Neural crest cell (in vitro differentiated cells): Measurements from ENCODE around the gene MPLKIP. TPM values are rescaled to one million over a fixed set of nuclear protein-coding genes. Genes with fewer than 3 reads are reported as not detected.
A peak's percentile ranks its signal among the peaks of the same experiment; 100 is the strongest.
"Not testable (repeated sequence)": the region's sequence is repeated elsewhere in the genome, so short reads cannot be mapped to it uniquely, and the experiment has no call there.

Experiments
- DNase-seq: peaks from one replicate; pipeline ENCODE4 v3.0.0; 2021; ENCODE audit warnings: low read depth, mixed read lengths, low spot score
- H3K27ac Mint-ChIP-seq: one replicate; pipeline ENCODE4 v1.8.0; 2021; ENCODE audit warnings: mild to moderate bottlenecking, mixed read lengths; ENCODE audit not compliant: unreplicated experiment
- H3K27me3 Mint-ChIP-seq: 2 replicates; pipeline ENCODE4 v1.8.0; 2021; ENCODE audit warnings: low read depth, mild to moderate bottlenecking, mixed read lengths
- H3K36me3 Mint-ChIP-seq: 2 replicates; pipeline ENCODE4 v1.8.0; 2021; ENCODE audit warnings: low read depth, mild to moderate bottlenecking, mixed read lengths
- H3K4me1 Mint-ChIP-seq: 2 replicates; pipeline ENCODE4 v1.8.0; 2021; ENCODE audit warnings: mixed read lengths
- H3K4me3 Mint-ChIP-seq: one replicate; pipeline ENCODE4 v1.8.0; 2021; ENCODE audit warnings: mild to moderate bottlenecking, mixed read lengths
- H3K9me3 Mint-ChIP-seq: 2 replicates; pipeline ENCODE4 v1.8.0; 2021; ENCODE audit warnings: mixed read lengths
- long read RNA-seq: library from polyadenylated mRNA; unstranded; transcript quantifications from one replicate; pipeline ENCODE4 v2.0.0, GENCODE V29; 2020
- total RNA-seq: library from RNA; stranded (reverse); gene quantifications from 2 replicates; pipeline ENCODE4 v1.2.1, GENCODE V29; 2021
- TF ChIP-seq, protein P1 (sequence below): fragments of 200-600 bp; sonication (generic); conservative IDR thresholded peaks from 2 replicates; pipeline ENCODE4 v1.5.0; 2021; ENCODE audit warnings: antibody characterized with exemption, mild to moderate bottlenecking

Gene MPLKIP
- 42.1 and 44.0 TPM in 2 replicates for total RNA-seq
- long read RNA-seq, full-length matches to known transcripts = 15 of 18 reads
- long read RNA-seq, partial matches to known transcripts = 2 of 18 reads
- long read RNA-seq, other reads (novel, unspliced or antisense) = 1 of 18 reads

- H3K4me1 Mint-ChIP-seq = peaks cover 16% of the 10 kb centered on the region
- H3K27ac Mint-ChIP-seq = peak within 1 kb of the TSS; percentile 99
- no peaks in the 10 kb centered on the region for H3K36me3 Mint-ChIP-seq
- H3K4me3 Mint-ChIP-seq = peak within 1 kb of the TSS; percentile 100
- peak; percentile 85 for DNase-seq
- TF ChIP-seq, protein P1, sequence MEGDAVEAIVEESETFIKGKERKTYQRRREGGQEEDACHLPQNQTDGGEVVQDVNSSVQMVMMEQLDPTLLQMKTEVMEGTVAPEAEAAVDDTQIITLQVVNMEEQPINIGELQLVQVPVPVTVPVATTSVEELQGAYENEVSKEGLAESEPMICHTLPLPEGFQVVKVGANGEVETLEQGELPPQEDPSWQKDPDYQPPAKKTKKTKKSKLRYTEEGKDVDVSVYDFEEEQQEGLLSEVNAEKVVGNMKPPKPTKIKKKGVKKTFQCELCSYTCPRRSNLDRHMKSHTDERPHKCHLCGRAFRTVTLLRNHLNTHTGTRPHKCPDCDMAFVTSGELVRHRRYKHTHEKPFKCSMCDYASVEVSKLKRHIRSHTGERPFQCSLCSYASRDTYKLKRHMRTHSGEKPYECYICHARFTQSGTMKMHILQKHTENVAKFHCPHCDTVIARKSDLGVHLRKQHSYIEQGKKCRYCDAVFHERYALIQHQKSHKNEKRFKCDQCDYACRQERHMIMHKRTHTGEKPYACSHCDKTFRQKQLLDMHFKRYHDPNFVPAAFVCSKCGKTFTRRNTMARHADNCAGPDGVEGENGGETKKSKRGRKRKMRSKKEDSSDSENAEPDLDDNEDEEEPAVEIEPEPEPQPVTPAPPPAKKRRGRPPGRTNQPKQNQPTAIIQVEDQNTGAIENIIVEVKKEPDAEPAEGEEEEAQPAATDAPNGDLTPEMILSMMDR = peak; percentile 98
- peaks cover 3% of the 10 kb centered on the region for H3K27me3 Mint-ChIP-seq
- no peaks in the 10 kb centered on the region for H3K9me3 Mint-ChIP-seq
Observed at GRCh38 chr7:40134428-40135316, at the start of gene MPLKIP, which contains the start of gene SUGCT. Gene MPLKIP (minus strand): TSS chr7:40134622. CDS start chr7:40134567, 55 bp downstream. Gene SUGCT (plus strand): TSS chr7:40135005.

GRCh38 chr7:40182452-40182851 is 48.0 kb upstream of the MPLKIP start:
- Mint-ChIP-seq H3K9me3 (no peaks in the 10 kb centered on the region), H3K4me3 (no peak overlapping the region), H3K36me3 (peaks cover 2% of the 10 kb centered on the region), H3K4me1 (no peaks in the 10 kb centered on the region), H3K27ac (no peak overlapping the region), H3K27me3 (no peaks in the 10 kb centered on the region)
- TF ChIP-seq, protein P1 = no peak
- DNase-seq = no peak

- Mint-ChIP-seq H3K4me1 (no peaks in the 10 kb centered on the region), H3K9me3 (no peaks in the 10 kb centered on the region), H3K27me3 (no peaks in the 10 kb centered on the region), H3K4me3 (no peak overlapping the region), H3K27ac (no peak overlapping the region), H3K36me3 (no peaks in the 10 kb centered on the region)
- TF ChIP-seq, protein P1 = no peak
- DNase-seq = no peak
Observed at GRCh38 chr7:40177071-40177470, 42.6 kb upstream of the MPLKIP start.

DNA sequence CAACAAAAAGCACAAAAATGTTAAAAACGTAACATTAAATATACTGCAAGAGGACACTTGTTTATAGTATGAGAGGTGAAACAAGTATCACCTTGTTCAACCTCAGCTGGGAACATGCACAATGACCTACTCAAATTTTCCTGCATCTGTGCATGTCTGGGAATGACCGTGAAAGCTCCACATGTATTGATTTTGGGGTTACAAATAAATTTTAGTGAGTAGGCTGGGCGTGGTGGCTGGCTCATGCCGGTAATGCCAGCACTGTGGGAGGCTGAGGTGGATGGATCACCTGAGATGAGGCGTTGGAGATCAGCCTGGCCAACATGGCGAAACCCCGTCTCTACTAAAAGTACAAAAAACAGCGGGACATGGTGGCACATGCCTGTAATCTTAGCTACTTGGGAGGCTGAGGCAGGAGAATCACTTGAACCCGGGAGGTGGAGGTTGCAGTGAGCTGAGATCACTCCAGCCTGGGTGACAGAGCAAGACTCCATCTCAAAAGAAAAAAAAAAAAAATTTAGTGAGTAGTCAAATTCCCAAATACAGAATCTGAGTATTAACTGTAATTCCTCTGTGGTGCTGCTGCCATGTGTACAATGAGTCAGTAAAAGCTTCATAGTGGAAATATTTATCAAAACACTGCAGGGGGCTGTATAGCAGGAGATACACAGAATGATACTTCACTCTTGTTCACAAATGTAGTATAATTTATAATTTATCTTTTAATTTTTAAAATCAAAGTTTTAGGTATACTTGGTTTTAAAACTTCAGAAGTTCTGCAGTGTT is 41.5 kb upstream of the MPLKIP start:
- TF ChIP-seq, protein P1 = no peak
- Mint-ChIP-seq H3K9me3 (no peaks in the 10 kb centered on the region), H3K4me3 (no peak overlapping the region), H3K4me1 (no peaks in the 10 kb centered on the region), H3K27ac (no peak overlapping the region), H3K36me3 (no peaks in the 10 kb centered on the region), H3K27me3 (no peaks in the 10 kb centered on the region)
- DNase-seq = no peak

DNA sequence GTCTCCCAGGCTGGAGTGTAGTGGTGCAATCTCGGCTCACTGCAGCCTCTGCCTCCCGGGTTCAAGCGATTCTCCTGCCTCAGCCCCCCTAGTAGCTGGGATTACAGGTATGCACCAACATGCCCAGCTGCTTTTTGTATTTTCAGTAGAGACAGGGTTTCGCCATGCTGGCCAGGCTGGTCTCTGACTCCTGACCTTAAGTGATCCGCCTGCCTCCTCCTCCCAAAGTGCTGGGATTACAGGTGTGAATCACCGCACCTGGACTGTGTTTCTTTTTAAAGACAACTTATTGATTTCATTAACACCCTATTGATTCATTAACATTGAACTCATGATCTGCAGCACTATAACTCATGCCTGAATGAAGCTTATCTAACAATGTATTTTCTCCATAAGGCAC is 40.8 kb upstream of the MPLKIP start:
- H3K27ac Mint-ChIP-seq, H3K9me3 Mint-ChIP-seq, DNase-seq, H3K36me3 Mint-ChIP-seq, H3K4me3 Mint-ChIP-seq, H3K4me1 Mint-ChIP-seq, H3K27me3 Mint-ChIP-seq: not testable (repeated sequence)

GRCh38 chr7:40173121-40173520 is 38.7 kb upstream of the MPLKIP start:
- H3K36me3 Mint-ChIP-seq, DNase-seq, H3K4me1 Mint-ChIP-seq, H3K27ac Mint-ChIP-seq, H3K4me3 Mint-ChIP-seq, H3K9me3 Mint-ChIP-seq, H3K27me3 Mint-ChIP-seq: not testable (repeated sequence)

DNA sequence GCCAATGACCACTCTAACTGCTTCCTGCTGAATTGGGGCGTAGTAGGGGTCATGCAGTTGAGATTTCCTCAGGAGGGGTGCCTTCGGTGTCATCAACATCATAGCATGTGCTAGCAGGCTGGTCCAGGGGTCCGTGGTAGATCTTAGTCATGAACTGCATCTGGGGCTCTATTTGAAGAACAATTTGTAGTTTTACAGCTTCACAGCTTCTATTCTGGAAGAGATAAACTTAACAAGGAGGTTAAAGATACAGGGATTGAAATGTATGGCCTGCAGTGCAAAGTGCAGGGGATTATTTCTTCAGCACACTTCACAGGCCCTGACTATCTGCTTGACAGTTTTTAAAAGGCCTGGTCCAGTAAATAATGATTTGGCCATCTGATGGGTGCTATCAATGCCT is 33.8 kb upstream of the MPLKIP start:
- H3K27ac Mint-ChIP-seq, H3K27me3 Mint-ChIP-seq, H3K9me3 Mint-ChIP-seq, H3K4me1 Mint-ChIP-seq, H3K36me3 Mint-ChIP-seq, DNase-seq, H3K4me3 Mint-ChIP-seq: not testable (repeated sequence)
